ENCODE measurements around the gene AADACL4.

GRCh38 chr1:12626888-12627287 lies 17.0 kb upstream of the AADACL4 start:
- TF ChIP-seq GABPA (IDR thresholded peaks at IDR 0.05; ENCODE audit: low read depth): no peak
- TF ChIP-seq CTCF (IDR thresholded peaks at IDR 0.05; ENCODE audit: insufficient read depth, low read length): no peak
- no peak for TF ChIP-seq POLR2AphosphoS5 (IDR thresholded peaks at IDR 0.05; ENCODE audit: low read depth)
- TF ChIP-seq, protein P1, sequence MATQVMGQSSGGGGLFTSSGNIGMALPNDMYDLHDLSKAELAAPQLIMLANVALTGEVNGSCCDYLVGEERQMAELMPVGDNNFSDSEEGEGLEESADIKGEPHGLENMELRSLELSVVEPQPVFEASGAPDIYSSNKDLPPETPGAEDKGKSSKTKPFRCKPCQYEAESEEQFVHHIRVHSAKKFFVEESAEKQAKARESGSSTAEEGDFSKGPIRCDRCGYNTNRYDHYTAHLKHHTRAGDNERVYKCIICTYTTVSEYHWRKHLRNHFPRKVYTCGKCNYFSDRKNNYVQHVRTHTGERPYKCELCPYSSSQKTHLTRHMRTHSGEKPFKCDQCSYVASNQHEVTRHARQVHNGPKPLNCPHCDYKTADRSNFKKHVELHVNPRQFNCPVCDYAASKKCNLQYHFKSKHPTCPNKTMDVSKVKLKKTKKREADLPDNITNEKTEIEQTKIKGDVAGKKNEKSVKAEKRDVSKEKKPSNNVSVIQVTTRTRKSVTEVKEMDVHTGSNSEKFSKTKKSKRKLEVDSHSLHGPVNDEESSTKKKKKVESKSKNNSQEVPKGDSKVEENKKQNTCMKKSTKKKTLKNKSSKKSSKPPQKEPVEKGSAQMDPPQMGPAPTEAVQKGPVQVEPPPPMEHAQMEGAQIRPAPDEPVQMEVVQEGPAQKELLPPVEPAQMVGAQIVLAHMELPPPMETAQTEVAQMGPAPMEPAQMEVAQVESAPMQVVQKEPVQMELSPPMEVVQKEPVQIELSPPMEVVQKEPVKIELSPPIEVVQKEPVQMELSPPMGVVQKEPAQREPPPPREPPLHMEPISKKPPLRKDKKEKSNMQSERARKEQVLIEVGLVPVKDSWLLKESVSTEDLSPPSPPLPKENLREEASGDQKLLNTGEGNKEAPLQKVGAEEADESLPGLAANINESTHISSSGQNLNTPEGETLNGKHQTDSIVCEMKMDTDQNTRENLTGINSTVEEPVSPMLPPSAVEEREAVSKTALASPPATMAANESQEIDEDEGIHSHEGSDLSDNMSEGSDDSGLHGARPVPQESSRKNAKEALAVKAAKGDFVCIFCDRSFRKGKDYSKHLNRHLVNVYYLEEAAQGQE (IDR thresholded peaks at IDR 0.05; ENCODE audit: insufficient replicate concordance, low read depth): no peak
- no peak for TF ChIP-seq SPI1 (IDR thresholded peaks at IDR 0.05; ENCODE audit: borderline replicate concordance, low read depth)
